HFFc6 (cell line): Measurements from ENCODE around the gene PTGER3. TPM values are rescaled to one million over a fixed set of nuclear protein-coding genes. Genes with fewer than 3 reads are reported as not detected.
"Not testable (repeated sequence)": the region's sequence is repeated elsewhere in the genome, so short reads cannot be mapped to it uniquely, and the experiment has no call there.

ENCODE experiments used
- DNase-seq: peaks from one replicate; pipeline ENCODE4 v3.0.0-alpha.2; 2018
- H3K27ac Mint-ChIP-seq: 2 replicates; pipeline ENCODE4 v1.8.0; 2020; ENCODE audit warnings: mild to moderate bottlenecking, mixed read lengths
- H3K27me3 Mint-ChIP-seq: 2 replicates; pipeline ENCODE4 v1.8.0; 2021; ENCODE audit warnings: mild to moderate bottlenecking, moderate library complexity, mixed read lengths; ENCODE audit not compliant: insufficient read depth
- H3K36me3 Mint-ChIP-seq: 2 replicates; pipeline ENCODE4 v1.8.0; 2021; ENCODE audit warnings: low read depth, mixed read lengths
- H3K4me1 Mint-ChIP-seq: 2 replicates; pipeline ENCODE4 v1.8.0; 2020; ENCODE audit warnings: low read depth, mixed read lengths
- H3K4me3 Mint-ChIP-seq: 2 replicates; pipeline ENCODE4 v1.8.0; 2020; ENCODE audit warnings: mild to moderate bottlenecking, moderate library complexity, mixed read lengths
- H3K9me3 Mint-ChIP-seq: 2 replicates; pipeline ENCODE4 v1.8.0; 2020; ENCODE audit warnings: mild to moderate bottlenecking, mixed read lengths
- total RNA-seq, 6 experiments: library from RNA; stranded (reverse); fragmentation: NEBNext Ultra II Directional; extraction: Animal tissue kit (Norgen Biotek cat#: 25700); gene quantifications; 2 replicates in 1 of 6; 3 replicates in 5 of 6; pipeline ENCODE4 v1.2.3, GENCODE V29; 2021
- TF ChIP-seq, protein P1 (sequence below): fragments of 200-600 bp; sonication (generic); IDR thresholded peaks from 2 replicates; pipeline ENCODE4 v1.5.0; 2021; ENCODE audit warnings: antibody characterized with exemption, mild to moderate bottlenecking

The PTGER3 gene
- total RNA-seq, 6 experiments from 2014 or later: 0.40 to 2.1 (median 0.54) TPM

DNA sequence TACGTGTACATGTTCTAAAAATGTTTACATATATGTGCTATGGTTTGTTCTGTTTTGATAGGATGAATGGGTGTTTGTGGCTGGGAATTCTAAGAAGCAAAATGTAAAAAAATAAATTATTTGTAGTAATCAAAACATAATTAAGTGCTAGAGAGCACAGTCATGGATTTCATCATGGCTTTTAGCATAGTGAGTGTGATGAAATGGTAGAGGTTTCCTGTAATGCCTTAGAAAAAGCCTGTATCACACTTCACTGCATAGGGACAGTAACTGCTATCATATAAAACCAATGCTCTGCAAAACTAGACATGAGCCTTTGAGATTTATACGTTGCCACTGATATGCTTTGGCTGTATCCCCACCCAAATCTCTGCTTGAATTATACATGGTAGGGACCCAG, 99.8 kb downstream of the PTGER3 start:
- Mint-ChIP-seq H3K27ac (no peak overlapping the region), H3K4me1 (no peaks in the 10 kb centered on the region), H3K9me3 (peaks cover 15% of the 10 kb centered on the region), H3K36me3 (no peaks in the 10 kb centered on the region), H3K4me3 (no peak overlapping the region), H3K27me3 (peaks cover 2% of the 10 kb centered on the region; the same call in 1 of the 2 replicates)
- DNase-seq: no peak
- TF ChIP-seq, protein P1, sequence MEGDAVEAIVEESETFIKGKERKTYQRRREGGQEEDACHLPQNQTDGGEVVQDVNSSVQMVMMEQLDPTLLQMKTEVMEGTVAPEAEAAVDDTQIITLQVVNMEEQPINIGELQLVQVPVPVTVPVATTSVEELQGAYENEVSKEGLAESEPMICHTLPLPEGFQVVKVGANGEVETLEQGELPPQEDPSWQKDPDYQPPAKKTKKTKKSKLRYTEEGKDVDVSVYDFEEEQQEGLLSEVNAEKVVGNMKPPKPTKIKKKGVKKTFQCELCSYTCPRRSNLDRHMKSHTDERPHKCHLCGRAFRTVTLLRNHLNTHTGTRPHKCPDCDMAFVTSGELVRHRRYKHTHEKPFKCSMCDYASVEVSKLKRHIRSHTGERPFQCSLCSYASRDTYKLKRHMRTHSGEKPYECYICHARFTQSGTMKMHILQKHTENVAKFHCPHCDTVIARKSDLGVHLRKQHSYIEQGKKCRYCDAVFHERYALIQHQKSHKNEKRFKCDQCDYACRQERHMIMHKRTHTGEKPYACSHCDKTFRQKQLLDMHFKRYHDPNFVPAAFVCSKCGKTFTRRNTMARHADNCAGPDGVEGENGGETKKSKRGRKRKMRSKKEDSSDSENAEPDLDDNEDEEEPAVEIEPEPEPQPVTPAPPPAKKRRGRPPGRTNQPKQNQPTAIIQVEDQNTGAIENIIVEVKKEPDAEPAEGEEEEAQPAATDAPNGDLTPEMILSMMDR: no peak

DNA sequence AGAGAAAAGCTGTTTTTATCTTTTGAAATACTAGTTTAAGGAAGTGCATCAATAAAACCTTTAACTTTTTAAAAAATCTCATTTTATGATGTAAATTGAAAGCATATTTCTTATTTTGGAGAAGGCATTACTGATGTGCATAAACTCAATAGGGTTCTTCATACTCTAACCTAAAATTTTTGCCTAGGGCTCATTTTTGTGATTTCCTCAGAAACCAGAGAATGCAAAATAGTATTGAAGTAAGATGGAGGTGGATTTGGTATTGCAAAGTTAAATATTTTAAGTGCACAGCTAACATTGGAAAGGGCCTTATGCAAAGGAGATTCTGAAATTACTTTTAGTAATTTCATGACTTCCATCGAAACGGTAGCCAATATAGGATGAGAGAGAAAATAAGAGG, 101.9 kb downstream of the PTGER3 start:
- H3K4me1 Mint-ChIP-seq: no peaks in the 10 kb centered on the region; the same call in 1 of the 2 replicates
- peaks cover 2% of the 10 kb centered on the region; the same call in 1 of the 2 replicates for H3K27me3 Mint-ChIP-seq
- peaks cover 11% of the 10 kb centered on the region for H3K9me3 Mint-ChIP-seq
- no peak overlapping the region for H3K27ac Mint-ChIP-seq
- no peak overlapping the region for H3K4me3 Mint-ChIP-seq
- H3K36me3 Mint-ChIP-seq: no peaks in the 10 kb centered on the region
- DNase-seq: no peak
- TF ChIP-seq, protein P1: no peak

DNA sequence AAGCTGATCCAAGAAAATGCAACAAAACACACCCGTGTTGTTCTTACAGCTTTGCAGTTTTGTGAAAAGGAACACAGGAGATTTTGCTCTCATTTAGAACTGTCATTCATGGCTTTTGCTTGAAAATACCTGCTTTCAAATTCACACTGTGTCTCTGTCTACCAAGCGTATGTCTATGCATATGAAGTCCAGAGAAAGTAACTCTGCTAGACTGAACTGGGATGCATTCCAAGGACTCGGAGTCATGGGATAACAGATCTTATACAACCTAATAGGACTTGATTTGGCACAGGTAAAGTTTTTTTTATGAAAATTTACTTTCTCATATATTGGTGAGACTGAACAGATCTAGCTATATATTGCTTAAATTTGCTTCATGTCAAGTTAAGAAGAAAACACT, 102.4 kb downstream of the PTGER3 start:
- H3K27me3 Mint-ChIP-seq: peaks cover 2% of the 10 kb centered on the region; the same call in 1 of the 2 replicates
- H3K4me1 Mint-ChIP-seq: no peaks in the 10 kb centered on the region; the same call in 1 of the 2 replicates
- H3K4me3 Mint-ChIP-seq: no peak overlapping the region
- TF ChIP-seq, protein P1: no peak
- no peak for DNase-seq
- H3K9me3 Mint-ChIP-seq: peaks cover 15% of the 10 kb centered on the region
- H3K27ac Mint-ChIP-seq: no peak overlapping the region
- H3K36me3 Mint-ChIP-seq: peaks cover 2% of the 10 kb centered on the region; the same call in 1 of the 2 replicates

DNA sequence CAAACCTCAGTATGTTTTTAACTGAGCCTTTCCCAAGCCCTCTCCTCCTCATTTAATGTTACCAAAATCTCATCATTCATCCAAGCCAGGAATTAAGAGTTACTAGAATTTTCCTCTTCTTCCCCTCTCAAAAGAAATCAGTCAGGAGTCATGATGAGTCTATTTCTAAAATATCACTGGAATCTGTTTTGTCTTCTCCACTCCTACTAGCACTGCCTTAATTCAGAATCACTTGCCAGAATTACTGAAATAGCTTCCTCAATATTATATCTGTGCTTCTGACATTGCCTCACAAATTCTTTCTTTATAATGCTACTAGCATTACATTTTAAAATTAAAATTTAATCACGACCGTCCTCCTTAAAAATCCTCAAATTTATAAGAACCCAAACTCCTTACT, 106.1 kb downstream of the PTGER3 start:
- H3K4me3 Mint-ChIP-seq: no peak overlapping the region
- H3K27me3 Mint-ChIP-seq: no peaks in the 10 kb centered on the region
- no peak overlapping the region; the same call in 1 of the 2 replicates for H3K27ac Mint-ChIP-seq
- no peak for DNase-seq
- H3K9me3 Mint-ChIP-seq: peaks cover 14% of the 10 kb centered on the region
- H3K36me3 Mint-ChIP-seq: peaks cover 7% of the 10 kb centered on the region; the same call in 1 of the 2 replicates
- H3K4me1 Mint-ChIP-seq: no peaks in the 10 kb centered on the region; the same call in 1 of the 2 replicates
- TF ChIP-seq, protein P1: no peak

DNA sequence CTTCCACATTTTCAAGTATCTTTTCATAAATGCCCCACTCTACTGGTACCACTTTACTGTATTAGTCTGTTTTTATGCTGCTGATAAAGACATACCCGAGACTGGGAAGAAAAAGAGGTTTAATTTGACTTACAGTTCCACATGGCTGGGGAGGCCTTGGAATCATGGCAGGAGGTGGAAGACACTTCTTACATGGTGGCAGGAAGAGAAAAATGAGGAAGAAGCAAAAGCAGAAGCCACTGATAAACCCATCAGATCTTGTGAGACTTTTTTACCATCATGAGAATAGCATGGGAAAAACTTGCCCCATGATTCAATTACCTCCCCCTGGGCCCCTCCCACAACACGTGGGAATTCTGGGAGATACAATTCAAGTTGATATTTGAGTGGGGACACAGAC, 107.2 kb downstream of the PTGER3 start:
- H3K27ac Mint-ChIP-seq, H3K27me3 Mint-ChIP-seq, DNase-seq, H3K4me1 Mint-ChIP-seq, H3K4me3 Mint-ChIP-seq, H3K36me3 Mint-ChIP-seq: not testable (repeated sequence)
- H3K9me3 Mint-ChIP-seq: peaks cover 14% of the 10 kb centered on the region

DNA sequence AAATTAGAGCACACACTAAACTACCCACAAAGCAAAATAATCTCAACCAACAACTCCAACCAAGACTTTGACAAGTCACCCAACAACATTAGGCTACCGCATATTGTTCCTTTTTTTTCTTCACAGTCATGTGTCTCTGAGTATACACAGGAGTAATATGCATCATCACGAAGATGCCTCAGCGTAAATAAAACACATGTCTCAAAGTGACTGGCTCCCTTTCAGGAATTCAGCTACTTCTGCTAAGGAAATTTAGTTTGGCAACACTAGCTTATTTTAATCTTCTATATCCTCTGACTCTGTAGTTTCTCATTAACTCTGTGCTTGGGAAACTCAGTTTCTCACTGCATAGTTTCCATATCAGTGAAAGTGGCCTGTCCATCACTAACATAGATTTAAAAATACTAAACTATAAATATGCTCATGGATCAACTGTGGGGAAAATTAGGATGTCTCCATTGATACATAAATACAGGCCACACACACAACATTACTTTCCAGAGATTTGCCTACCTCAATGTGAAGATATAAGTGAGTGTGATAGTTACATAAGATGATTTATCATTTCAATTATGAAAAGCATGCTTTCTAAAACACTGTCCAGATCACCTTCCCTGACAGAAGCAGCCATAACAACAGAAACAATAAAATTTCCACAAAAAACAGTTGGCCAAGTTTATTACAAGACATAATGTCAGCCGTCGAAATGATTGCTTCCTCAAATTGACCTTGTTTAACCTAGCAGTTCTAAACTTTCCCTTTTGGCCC, 113.2 kb downstream of the PTGER3 start:
- H3K36me3 Mint-ChIP-seq: no peaks in the 10 kb centered on the region
- peaks cover 9% of the 10 kb centered on the region; the same call in 1 of the 2 replicates for H3K9me3 Mint-ChIP-seq
- no peak for DNase-seq

More for the DNA sequence above, 113.2 kb downstream of the PTGER3 start:
- Mint-ChIP-seq H3K4me3 (no peak overlapping the region), H3K27me3 (no peaks in the 10 kb centered on the region), H3K27ac (no peak overlapping the region), H3K4me1 (no peaks in the 10 kb centered on the region)
- TF ChIP-seq, protein P1: no peak
